Cardiac muscle cell (in vitro differentiated cells and primary cell): ENCODE results near the gene CMIP. TPM values are rescaled to one million over a fixed set of nuclear protein-coding genes. Genes with fewer than 3 reads are reported as not detected.

Experiments used
- DNase-seq, 2 donors: peaks; one replicate each; pipeline versions ENCODE4 v3.0.0 to v3.0.0-alpha.2; 2010 to 2017; ENCODE audit warnings: low read depth in 1 of 2, low spot score in 1 of 2
- H3K27ac ChIP-seq: fragments of 200-600 bp; sonication (generic); 2 replicates; pipeline ENCODE4 v1.5.1; 2016
- H3K27me3 ChIP-seq: fragments of 200-600 bp; sonication (generic); 2 replicates; pipeline ENCODE4 v1.6.0; 2016; ENCODE audit warnings: control low read depth
- H3K36me3 ChIP-seq: fragments of 200-600 bp; sonication (generic); 2 replicates; pipeline ENCODE4 v1.5.1; 2016; ENCODE audit warnings: control low read depth
- H3K4me1 ChIP-seq: fragments of 200-600 bp; sonication (generic); 2 replicates; pipeline ENCODE4 v1.8.1; 2017; ENCODE audit warnings: low read depth, mild to moderate bottlenecking, mixed run types
- H3K4me3 ChIP-seq: fragments of 200-600 bp; sonication (generic); 2 replicates; pipeline ENCODE4 v1.5.1; 2016; ENCODE audit warnings: mild to moderate bottlenecking
- H3K9me3 ChIP-seq: fragments of 200-600 bp; sonication (generic); 2 replicates; pipeline ENCODE4 v1.5.1; 2017; ENCODE audit warnings: low read depth, mild to moderate bottlenecking, control low read depth
- CTCF ChIP-seq: IDR thresholded peaks from 2 replicates; pipeline ENCODE4 v1.5.1; 2012; ENCODE audit warnings: low read depth, mild to moderate bottlenecking, low read length
- polyA plus RNA-seq: library from polyadenylated mRNA; unstranded; fragments of >200 nt; fragmentation: Nextera tagmentation; extraction: Ambion mirVana; gene quantifications from 2 replicates; pipeline ENCODE4 v1.2.1, GENCODE V29; 2016
- total RNA-seq: library from RNA; depleted of rRNA; stranded (reverse); fragments of >200 nt; gene quantifications from 2 replicates; pipeline ENCODE4 v1.2.3, GENCODE V29; 2016

CMIP gene
- total and polyA plus RNA-seq, 2 experiments from 2014 or later = 1.8 to 22.2 TPM

- no peaks in the 10 kb centered on the region for H3K9me3 ChIP-seq
- H3K27me3 ChIP-seq = no peaks in the 10 kb centered on the region
- H3K4me3 ChIP-seq = no peak overlapping the region
- no peak for DNase-seq
- no peak overlapping the region for H3K27ac ChIP-seq
- no peaks in the 10 kb centered on the region for H3K4me1 ChIP-seq
- TF ChIP-seq CTCF = no peak
- no peaks in the 10 kb centered on the region for H3K36me3 ChIP-seq
Observed at GRCh38 chr16:81572386-81573144, 128.0 kb downstream of the CMIP start.

- Histone ChIP-seq H3K27ac (no peak overlapping the region), H3K4me1 (no peaks in the 10 kb centered on the region), H3K36me3 (no peaks in the 10 kb centered on the region), H3K27me3 (no peaks in the 10 kb centered on the region), H3K4me3 (no peak overlapping the region), H3K9me3 (no peaks in the 10 kb centered on the region)
- TF ChIP-seq CTCF = no peak
- DNase-seq = no peak
Observed at GRCh38 chr16:81573533-81574020, 129.0 kb downstream of the CMIP start.

- H3K4me1 ChIP-seq = no peaks in the 10 kb centered on the region
- no peaks in the 10 kb centered on the region for H3K27me3 ChIP-seq
- H3K36me3 ChIP-seq = no peaks in the 10 kb centered on the region
- DNase-seq = no peak
- H3K27ac ChIP-seq = no peak overlapping the region
- H3K4me3 ChIP-seq = no peak overlapping the region
- TF ChIP-seq CTCF = no peak
- no peaks in the 10 kb centered on the region for H3K9me3 ChIP-seq
Observed at GRCh38 chr16:81574168-81574567, 129.6 kb downstream of the CMIP start.

- Histone ChIP-seq H3K9me3 (no peaks in the 10 kb centered on the region), H3K27me3 (no peaks in the 10 kb centered on the region), H3K4me1 (no peaks in the 10 kb centered on the region), H3K4me3 (no peak overlapping the region), H3K27ac (no peak overlapping the region), H3K36me3 (no peaks in the 10 kb centered on the region)
- DNase-seq = no peak
- TF ChIP-seq CTCF = no peak
Observed at GRCh38 chr16:81575307-81575706, 130.7 kb downstream of the CMIP start.

- DNase-seq = no peak
- Histone ChIP-seq H3K36me3 (no peaks in the 10 kb centered on the region), H3K4me3 (no peak overlapping the region), H3K27ac (no peak overlapping the region), H3K27me3 (no peaks in the 10 kb centered on the region), H3K9me3 (no peaks in the 10 kb centered on the region), H3K4me1 (no peaks in the 10 kb centered on the region)
- TF ChIP-seq CTCF = no peak
Observed at GRCh38 chr16:81575834-81576233, 131.2 kb downstream of the CMIP start.
